Anterior cingulate cortex (tissue), 58 donors: ENCODE measurements around the gene GLIS1.
"Not testable (repeated sequence)": the region's sequence is repeated elsewhere in the genome, so short reads cannot be mapped to it uniquely, and the experiment has no call there.

Experiments
- DNase-seq, 58 donors: peaks; one replicate each; lab custom pipeline; 2025; lab: John Stamatoyannopoulos, UW

Gene GLIS1

DNA sequence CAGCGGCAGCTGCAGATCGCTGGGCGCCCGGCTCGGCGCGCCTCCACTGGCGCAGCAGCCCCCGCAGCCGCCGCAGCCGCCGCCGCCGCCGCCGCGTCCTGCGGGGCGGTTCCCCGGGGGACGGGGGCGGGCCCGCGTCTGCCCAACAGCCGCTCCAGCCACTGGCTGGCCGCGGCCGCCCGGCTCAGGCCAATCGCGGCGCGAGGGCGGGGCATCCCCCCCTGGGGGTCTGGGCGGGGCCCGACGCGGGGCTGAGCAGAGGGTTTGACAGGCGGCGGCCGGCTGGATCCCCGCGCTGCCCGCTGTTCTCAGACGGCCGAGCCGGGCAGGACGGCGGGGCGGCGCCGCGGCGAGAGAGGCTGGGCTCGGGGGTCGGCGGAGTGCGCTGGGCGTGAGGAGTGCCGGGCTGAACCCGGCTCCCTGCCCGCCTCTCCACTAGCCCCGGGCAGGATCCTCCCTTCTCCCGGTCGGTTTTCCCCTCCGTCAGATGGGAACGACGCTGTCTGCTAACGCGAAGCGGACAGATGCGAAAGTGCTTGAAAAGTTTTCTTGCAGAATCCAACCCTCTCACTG, at the start of gene GLIS1:
Gene GLIS1 (minus strand): TSS at position 56 of the 573 bp plus-strand sequence. CDS start 1,100 bp downstream, outside the sequence.
- DNase-seq = peak in 56 of 58 donors; percentile 15 to 87 (median 58)

DNA sequence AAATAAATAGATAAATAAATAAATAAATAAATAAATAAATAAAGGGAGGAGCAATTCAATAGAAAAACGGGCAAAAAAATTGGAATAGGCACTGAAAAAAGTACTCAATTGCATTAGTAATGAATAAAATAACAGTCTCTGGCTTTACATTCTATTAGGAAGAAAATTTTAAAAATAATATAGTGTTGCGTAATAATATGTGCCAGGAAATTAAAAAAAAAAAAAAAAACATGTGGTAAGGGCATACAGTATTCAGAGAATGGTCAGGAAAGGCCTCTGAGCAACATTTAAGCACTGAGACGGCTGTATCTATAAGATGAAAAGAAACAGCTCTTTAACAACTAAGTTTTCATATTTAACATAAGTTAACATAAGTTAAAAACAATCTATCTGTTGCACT, 48.7 kb upstream of the GLIS1 start:
- DNase-seq = no peak

DNA sequence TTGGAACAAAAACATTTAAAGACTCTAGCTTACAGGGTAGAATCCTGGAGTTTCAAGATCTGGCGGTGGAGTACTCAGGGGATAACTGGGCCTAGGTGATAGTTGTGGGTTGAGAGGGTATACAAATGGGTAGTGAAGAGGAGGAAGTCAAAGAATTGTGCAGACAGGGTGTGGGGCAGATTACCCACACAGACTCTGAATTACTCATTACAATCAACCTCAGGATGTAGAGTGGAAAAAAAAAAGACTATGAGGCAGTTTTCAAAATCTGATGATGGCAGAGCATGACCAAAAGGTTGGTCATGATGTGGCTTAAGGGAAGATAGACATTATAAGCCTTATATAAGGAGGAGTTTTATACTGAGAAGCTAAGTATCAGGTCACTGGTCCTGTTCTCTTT, 44.1 kb upstream of the GLIS1 start:
- no peak for DNase-seq

DNA sequence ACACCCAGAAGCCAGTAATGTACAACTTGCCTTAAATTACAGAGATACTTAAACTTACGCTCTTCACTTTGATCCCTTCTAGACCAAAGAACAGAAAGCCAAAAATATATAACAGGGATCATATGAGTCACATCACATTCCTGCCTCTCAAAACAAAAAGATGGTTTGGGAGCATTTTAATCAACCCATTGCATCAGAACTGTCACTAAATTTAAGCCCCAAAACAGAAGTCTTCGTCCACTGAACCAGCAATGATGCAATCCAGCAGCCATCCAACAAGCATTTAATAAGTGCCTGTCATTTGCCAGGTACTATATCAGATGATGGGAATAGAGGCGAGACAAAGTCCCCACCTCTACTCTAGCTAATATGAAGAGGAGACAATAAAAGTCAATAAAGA, 42.7 kb upstream of the GLIS1 start:
- DNase-seq = no peak

DNA sequence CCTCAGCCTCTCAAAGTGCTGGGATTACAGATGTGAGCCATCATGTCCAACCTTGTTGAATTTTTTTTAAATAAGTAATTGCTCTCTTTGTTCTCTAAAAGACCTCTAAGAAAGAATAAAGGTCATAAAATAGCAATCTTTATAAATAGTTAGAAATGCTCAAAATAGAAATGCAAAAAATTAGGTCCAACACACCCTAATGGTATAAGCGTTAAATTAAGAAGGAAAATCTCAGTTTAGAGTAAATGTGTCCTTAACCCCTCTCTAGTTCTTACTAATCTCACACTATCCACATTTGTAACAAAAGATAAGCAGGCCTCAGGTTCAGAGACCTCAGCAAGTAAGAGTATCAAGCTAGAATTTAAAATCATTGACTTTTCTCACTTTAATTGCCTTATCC, 38.3 kb upstream of the GLIS1 start:
- DNase-seq = no peak

DNA sequence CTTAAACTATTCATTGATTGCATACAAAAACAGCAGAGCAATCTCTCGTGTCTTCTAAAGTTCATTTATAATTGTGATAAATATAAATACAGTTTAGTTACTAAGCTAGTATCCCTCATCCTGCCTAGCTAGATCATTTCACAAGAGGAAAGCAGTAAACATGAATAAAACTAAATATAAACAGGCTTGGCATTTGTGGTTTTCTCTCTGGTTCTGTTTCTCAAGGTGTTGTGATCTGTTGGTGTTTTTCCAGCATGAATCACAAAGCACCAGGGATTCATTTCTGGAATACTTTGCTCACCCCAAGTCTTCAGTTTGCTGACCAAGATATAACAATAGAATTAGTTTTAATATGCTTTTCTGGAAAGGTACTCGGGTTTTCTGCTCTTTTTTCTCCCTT, 32.7 kb upstream of the GLIS1 start:
- no peak for DNase-seq

DNA sequence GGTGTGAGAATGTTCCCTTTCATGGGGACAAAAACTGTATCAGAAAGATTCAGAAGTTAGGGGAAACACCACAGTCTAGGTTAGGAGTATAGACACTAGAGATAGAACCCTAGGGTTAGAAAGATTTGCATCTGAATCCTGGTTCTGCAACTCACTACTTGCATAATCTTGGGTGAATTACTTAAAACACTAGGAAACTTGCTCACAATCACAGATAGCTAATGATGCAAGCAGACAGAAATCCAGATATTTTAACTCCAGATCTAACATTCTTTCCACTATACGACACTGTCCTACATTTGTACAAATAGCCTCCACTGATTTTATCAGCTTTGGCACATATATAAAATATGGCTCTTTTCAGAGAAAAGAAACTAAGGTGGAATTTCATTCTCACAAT, 30.8 kb upstream of the GLIS1 start:
- DNase-seq = no peak

DNA sequence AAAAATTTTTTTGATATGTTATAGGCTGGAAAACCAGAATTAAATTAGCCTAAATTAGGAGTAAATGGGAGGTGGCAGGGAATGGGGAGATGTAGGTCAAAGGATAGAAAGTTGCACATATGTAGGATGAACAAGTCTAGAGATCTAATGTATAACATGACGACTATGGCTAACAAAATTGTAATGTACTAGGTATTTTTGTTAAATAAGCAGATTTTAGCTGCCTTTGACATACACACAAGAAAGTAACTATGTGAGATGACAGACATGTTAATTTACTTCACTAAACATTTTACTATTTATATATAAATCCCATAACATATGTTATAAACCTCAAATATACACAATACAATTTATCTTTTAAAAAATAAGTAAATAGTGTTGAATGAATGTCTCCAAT, 30.2 kb upstream of the GLIS1 start:
- no peak for DNase-seq

DNA sequence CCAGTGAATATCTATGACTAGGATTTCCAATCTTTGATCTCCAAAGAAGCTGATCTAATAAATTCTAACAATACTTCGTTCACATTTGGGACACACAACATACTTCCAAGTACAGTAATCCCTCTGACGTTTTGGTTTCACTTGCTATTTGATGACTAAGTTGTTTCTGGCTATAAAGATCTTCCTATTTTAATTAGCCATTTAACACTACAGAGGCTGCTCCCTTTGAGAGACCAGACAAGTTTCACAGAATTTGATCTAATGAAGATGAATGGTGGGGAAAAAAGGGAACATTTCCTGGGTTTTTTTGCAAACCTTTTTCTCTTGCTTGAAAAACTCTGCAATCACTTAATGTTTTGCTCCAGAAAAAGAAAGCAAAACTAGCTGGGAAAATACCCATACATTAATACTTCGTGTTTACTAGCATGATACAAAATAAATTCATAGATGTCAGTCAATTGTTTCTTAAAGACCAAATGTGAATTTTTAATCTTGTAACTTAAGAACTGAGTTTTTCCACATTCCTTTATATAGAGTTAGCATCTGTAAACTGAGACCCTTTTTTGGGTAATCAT, 28.0 kb upstream of the GLIS1 start:
- no peak for DNase-seq

DNA sequence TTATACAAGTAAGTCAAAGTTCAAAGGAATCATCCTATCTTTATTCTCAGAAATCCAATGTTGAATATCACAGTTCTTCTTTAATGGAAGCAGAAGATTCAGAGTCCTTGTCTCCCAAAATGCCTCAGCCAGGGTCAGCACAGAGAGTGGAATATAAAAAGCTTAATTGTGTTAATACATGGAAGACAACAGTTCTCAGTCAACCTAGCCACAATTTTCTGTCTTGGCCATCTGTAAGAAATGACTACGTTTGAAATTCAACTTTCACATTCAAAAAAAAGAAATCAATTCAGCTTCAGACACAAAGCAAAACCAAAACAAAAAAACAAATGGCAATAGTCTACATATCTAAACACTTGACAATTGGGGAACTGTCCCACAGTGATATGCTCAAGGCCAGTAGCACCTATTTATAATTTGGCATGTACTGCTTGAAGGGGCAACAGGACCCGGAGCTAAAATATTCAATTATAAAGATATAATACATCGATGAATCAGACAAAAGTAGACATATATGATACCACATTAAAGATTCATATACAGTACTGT, 27.3 kb upstream of the GLIS1 start:
- no peak for DNase-seq

DNA sequence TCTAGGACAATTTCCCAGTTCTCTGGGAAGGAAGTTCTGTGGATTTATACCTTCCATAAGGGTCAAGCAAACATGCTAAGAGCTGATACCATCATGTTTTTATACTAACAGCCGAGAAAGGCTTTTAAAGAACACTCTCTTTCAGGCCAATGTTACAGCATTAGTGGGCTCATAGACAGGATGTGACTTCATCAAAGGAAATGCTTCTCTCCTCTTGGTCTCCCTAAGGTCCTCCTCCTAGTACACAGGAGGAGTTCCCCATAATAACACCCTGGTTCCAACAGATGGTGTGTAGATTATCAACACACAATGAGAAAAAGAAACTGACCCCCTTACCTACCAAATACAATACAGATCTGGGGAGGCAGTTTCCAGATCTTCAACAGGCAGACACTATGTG, 26.7 kb upstream of the GLIS1 start:
- no peak for DNase-seq

DNA sequence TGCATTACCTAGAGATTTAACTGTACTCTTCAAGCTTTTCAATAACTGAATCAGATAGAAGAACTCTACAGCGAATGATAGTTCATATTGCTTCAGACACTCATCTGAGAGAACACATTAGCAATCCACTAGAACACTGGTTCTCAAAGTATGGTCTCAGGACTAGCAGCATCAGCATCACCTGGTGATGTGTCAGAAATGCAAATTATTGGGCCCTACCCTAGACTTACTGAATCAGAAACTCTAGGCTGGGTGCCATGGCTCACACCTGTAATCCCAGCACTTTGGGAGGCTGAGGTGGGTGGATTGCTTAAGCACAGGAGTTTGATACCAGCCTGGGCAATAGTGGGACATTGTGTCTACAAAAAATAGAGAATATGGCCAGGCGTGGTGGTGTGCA, 24.9 kb upstream of the GLIS1 start:
- DNase-seq = no peak

DNA sequence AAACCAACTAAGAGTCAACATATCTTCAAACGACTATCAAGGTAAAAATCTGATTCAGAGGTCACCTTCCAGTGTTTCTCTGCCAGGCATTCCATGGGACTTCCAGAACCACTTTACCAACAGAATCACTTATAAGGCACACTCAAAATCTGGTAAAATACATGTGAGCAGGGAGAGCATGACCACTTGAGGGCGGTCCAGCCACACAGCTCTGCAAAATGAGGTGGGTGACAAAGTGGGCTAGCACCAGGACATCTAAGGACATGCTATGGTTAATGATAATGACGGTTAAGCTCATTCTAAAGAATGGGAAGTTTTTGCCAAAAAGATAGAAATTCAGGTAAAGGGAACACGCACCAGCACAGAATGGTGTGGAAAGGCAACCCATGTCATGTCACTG, 24.5 kb upstream of the GLIS1 start:
- DNase-seq = no peak

DNA sequence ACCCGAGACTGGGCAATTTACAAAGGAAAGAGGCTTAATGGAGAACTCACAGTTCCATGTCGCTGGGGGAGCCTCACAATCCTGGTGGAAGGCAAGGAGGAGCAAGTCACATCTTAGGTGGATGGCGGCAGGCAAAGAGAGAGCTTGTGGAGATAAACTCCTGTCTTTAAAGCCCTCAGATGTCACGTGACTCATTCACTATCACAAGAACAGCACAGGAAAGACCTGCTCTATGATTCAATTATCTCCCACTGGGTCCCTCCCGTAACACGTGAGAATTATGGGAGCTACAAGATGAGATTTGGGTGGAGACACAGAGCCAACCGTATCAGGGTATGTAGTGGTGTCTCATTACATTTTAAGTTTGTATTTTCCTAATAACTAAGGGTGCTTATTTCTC, 21.5 kb upstream of the GLIS1 start:
- not testable (repeated sequence) for DNase-seq

DNA sequence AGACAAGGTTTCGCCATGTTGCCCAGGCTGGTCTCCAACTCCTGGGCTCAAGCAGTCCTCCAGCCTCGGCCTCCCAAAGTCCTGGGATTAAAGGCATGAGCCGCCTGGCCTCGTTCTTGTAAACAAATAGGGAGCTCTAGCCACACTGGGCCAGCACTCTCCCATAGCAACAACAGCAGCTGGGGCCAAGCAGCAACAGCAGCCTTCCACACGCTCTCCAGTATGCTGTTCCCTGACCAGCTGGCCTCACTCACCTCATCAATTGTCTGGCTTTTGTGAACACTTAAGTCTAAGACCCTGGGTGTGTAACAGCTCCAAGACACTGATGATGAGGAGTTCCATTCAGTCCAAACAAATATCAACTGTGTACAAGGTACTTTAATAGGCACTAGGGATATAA, 16.9 kb upstream of the GLIS1 start:
- no peak for DNase-seq

DNA sequence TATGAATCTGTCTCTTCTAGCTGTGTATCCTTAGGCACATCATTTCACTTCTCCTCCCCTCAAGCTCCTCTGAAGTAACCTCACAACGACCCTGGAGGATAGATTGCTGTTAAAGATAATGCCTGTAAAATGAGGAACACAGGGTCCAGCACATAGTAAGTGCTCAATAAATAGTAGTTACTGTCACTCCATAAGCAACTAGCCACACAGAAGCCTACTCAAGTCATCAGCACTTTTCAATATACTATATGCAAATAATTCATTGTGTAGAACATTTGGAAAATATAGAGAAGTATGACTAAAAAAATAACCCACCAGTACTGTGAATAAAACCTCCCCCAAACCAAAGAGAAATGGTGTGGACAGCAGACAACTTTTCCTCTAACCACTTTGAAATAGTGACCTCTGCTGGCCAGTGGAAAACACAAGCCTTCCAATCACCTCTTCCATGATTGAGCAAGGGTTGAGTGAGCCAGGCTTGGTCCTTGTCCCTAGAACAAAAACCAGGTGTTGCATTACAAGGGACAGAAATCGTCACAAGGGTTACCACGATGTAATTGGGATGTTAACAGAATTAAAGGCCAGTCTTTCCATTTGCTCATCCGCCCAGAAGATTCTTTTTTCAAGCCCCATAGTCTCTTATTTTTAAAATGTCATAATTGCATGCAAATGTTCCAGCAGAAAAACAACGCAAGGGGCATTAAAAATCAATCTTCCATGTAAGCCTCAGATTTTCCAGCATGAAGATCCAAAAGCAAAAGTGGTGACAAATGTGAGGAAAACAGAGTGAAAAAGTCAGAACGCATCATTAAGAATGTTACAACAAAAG, 15.7 kb upstream of the GLIS1 start:
- DNase-seq = peak in 12 of 58 donors; percentile 1 to 35 (median 7)

DNA sequence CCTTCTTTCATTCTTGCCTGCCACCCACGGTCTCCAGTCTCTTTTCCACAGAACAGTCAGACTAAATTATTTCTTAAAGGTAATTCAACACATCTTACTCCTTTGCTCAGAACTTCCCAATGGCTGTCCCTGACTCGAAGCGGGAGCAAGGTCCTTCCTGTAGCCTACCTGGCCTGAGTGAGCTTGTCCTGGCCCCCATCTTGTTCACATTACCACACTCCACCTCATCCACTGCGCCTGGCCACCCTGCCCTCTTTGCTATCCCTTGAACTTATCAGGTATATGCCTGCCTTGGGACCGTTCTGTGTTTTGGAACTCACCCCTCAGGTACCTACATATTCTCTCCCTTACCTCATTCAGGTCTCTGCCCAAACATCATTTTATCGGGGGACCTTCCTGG, 13.3 kb upstream of the GLIS1 start:
- DNase-seq = no peak

DNA sequence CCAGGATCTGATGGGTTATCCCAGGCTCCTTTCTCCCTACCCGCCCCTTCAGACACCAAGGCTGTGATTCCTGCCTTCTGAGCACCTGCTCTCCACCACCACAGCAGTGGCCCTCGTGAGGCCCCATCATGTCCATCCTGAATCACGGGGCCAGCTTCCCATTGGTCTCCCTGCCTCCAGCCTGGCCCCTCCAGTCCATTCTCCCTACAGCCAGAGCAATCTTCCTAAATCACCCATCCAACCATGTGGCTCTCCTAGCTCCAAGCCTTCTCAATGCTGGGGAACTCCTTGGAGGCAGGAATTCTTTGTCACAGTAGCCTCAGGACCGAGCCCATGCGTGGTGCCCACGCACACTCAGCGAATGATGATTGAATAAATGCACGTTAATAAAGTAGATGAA, 8.9 kb upstream of the GLIS1 start:
- DNase-seq = no peak

DNA sequence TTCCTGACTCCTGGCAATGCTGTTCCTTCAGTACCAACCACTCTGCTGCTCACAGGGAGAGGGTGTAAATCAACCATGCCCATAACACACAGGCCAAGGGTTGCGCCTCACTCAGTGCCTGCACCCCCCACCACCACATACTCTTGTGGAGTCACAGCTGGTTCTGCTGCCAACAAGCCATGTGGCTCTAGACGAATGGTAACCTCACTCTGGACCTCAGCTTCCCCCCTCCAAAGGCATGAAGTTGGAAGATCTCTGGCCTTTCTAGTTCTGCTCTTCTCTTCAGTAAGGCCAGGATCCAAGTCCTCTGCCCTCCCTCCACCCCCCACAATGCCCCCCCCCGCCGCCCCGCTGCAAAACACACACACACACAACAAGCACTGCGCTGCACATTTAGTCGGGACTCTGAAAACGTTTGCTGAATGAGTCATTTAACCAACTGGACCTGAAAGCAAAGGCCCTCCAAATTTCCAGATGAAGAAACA, 1.7 kb upstream of the GLIS1 start:
- DNase-seq = no peak

DNA sequence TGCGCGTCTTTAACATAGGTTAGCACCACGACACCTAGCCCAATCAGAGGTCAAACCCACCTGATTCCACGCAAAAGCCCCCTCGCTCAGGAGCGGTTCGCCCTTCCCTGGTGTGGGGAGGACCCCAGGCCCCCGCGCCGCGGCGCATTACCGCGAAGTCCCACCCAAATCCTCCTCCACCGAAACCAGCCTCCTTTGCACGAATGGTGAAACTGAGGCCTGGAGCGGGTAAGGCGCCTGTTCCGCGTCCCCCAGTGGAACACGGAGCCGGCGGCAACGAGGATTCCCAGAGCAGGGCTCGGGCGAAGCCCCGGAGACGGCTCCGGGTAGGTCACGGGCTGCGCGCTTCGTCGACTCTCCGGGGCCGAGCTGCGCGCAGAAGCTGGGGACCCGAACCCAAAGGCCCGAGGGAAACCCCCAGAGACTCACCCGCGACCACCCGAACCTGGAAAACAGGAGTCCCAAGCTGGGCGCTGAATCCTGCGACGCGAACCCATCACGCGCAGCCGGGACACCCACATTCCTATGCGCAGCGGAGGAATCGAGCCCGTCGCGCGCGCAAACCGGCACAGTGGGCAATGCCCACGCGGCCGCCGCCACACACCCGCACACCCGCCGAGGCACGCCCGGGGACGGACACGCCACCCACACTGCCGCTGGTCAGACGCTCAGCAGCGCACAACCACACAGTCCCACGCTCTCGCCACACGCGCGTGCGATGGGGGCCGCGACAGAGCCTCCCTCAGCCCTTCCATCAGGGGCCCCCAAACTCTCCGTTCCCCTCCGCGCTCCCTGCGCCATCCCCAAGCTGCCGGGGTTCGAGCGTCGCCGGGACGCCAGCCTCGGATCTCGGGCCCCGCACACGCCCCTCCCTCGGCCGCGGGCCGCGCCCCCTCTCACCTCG, 507 bp downstream of the GLIS1 start:
- DNase-seq = peak in 13 of 58 donors; percentile 6 to 50 (median 28)
